GM21717 (cell line): ENCODE results near the gene MTRF1.

Source experiments
- ATAC-seq: cut with Tn5 transposase; IDR thresholded peaks from one replicate; pipeline ENCODE4 v1.9.1; 2021; ENCODE audit warnings: mild to moderate bottlenecking, moderate library complexity; ENCODE audit not compliant: unreplicated experiment

Gene MTRF1

GRCh38 chr13:41263261-41263971, at the start of gene MTRF1:
Gene MTRF1 (minus strand): TSS chr13:41263576. CDS start chr13:41260907, 2,669 bp downstream.
- peak; percentile 91 for ATAC-seq

- ATAC-seq, result no peak
Observed at GRCh38 chr13:41313117-41313516, 49.7 kb upstream of the MTRF1 start.

GRCh38 chr13:41312176-41312500, 48.8 kb upstream of the MTRF1 start:
- ATAC-seq, result no peak

- ATAC-seq, result peak; percentile 42
Observed at GRCh38 chr13:41311406-41312175, 48.2 kb upstream of the MTRF1 start.

- ATAC-seq, result peak; percentile 57
Observed at GRCh38 chr13:41310963-41311405, 47.6 kb upstream of the MTRF1 start, which contains the start of gene NAA16. Gene NAA16 (plus strand): TSS chr13:41311267. CDS start chr13:41311529, 262 bp downstream.

- ATAC-seq, result no peak
Observed at GRCh38 chr13:41307884-41308640, 44.7 kb upstream of the MTRF1 start.

GRCh38 chr13:41306271-41307145, 43.1 kb upstream of the MTRF1 start:
- no peak for ATAC-seq

- ATAC-seq, result no peak
Observed at GRCh38 chr13:41304551-41304950, 41.2 kb upstream of the MTRF1 start.

GRCh38 chr13:41302743-41303142, 39.4 kb upstream of the MTRF1 start:
- ATAC-seq, result no peak

GRCh38 chr13:41299316-41300094, 36.1 kb upstream of the MTRF1 start:
- peak; percentile 59 for ATAC-seq

GRCh38 chr13:41296879-41297646, 33.7 kb upstream of the MTRF1 start:
- no peak for ATAC-seq

GRCh38 chr13:41295973-41296372, 32.6 kb upstream of the MTRF1 start:
- ATAC-seq, result no peak

GRCh38 chr13:41294914-41295313, 31.5 kb upstream of the MTRF1 start:
- ATAC-seq, result no peak

GRCh38 chr13:41293272-41293671, 29.9 kb upstream of the MTRF1 start:
- ATAC-seq, result no peak

- ATAC-seq, result no peak
Observed at GRCh38 chr13:41291246-41291645, 27.9 kb upstream of the MTRF1 start.

- ATAC-seq, result no peak
Observed at GRCh38 chr13:41289463-41289881, 26.1 kb upstream of the MTRF1 start.

- no peak for ATAC-seq
Observed at GRCh38 chr13:41286370-41286769, 23.0 kb upstream of the MTRF1 start.

- ATAC-seq, result no peak
Observed at GRCh38 chr13:41284512-41285288, 21.3 kb upstream of the MTRF1 start.
